Mesodermal cell (in vitro differentiated cells): Measurements from ENCODE around the gene WLS.
A peak's percentile ranks its signal among the peaks of the same experiment; 100 is the strongest.

Experiments
- H3K27ac ChIP-seq: 2 replicates; pipeline ENCODE4 v1.7.0; 2013; ENCODE audit warnings: mild to moderate bottlenecking, low read depth, low read length, moderate library complexity; ENCODE audit not compliant: severe bottlenecking
- H3K36me3 ChIP-seq: 2 replicates; pipeline ENCODE4 v1.7.1; 2013; ENCODE audit warnings: mild to moderate bottlenecking, low read length, moderate library complexity; ENCODE audit not compliant: control insufficient read depth, insufficient read depth
- H3K4me1 ChIP-seq: one replicate; pipeline ENCODE4 v1.7.1; 2013; ENCODE audit warnings: mild to moderate bottlenecking, low read length; ENCODE audit not compliant: insufficient read depth, control insufficient read depth, poor library complexity, severe bottlenecking
- H3K4me3 ChIP-seq: 2 replicates; pipeline ENCODE4 v1.7.0; 2013; ENCODE audit warnings: low read length, control low read depth, mild to moderate bottlenecking; ENCODE audit not compliant: insufficient read depth, poor library complexity, severe bottlenecking; ENCODE audit errors: extremely low read depth
- H3K9me3 ChIP-seq: 2 replicates; pipeline ENCODE4 v1.7.1; 2013; ENCODE audit warnings: mild to moderate bottlenecking, low read length, moderate library complexity; ENCODE audit not compliant: control insufficient read depth
- WGBS, 2 experiments: methylation state at CpG; one replicate each; pipeline ENCODE4 v1.1.5; 2013; ENCODE audit warnings: missing lambda C conversion rate in 2 of 2; ENCODE audit not compliant: insufficient coverage in 2 of 2; 5-methylcytosine and 5-hydroxymethylcytosine counted together

WLS gene

GRCh38 chr1:68151690-68152089 lies 80.6 kb downstream of the WLS start:
- H3K4me3 ChIP-seq, result no peak overlapping the region
- peaks cover 89% of the 10 kb centered on the region for H3K36me3 ChIP-seq
- WGBS, 2 experiments, result 61% methylated on average over 3 of the region's 3 CpGs
- H3K27ac ChIP-seq, result no peak overlapping the region
- H3K9me3 ChIP-seq, result no peaks in the 10 kb centered on the region
- no peaks in the 10 kb centered on the region for H3K4me1 ChIP-seq

GRCh38 chr1:68149907-68150306 lies 82.4 kb downstream of the WLS start:
- Histone ChIP-seq H3K9me3 (no peaks in the 10 kb centered on the region), H3K4me3 (no peak overlapping the region), H3K36me3 (peaks cover 88% of the 10 kb centered on the region), H3K27ac (no peak overlapping the region), H3K4me1 (no peaks in the 10 kb centered on the region)
- 94 to 100% methylated on average over 7 to 8 of the region's 8 CpGs for WGBS, 2 experiments

GRCh38 chr1:68149110-68149798 lies 83.1 kb downstream of the WLS start:
- Histone ChIP-seq H3K4me3 (no peak overlapping the region), H3K9me3 (no peaks in the 10 kb centered on the region), H3K27ac (no peak overlapping the region), H3K36me3 (peaks cover 93% of the 10 kb centered on the region), H3K4me1 (no peaks in the 10 kb centered on the region)
- WGBS, 2 experiments, result 97 to 100% methylated on average over 2 to 5 of the region's 5 CpGs

GRCh38 chr1:68148631-68149030 lies 83.7 kb downstream of the WLS start:
- peaks cover 91% of the 10 kb centered on the region for H3K36me3 ChIP-seq
- no peaks in the 10 kb centered on the region for H3K4me1 ChIP-seq
- no peaks in the 10 kb centered on the region for H3K9me3 ChIP-seq
- WGBS, 2 experiments, result 95 to 100% methylated on average over 5 to 8 of the region's 8 CpGs
- H3K27ac ChIP-seq, result no peak overlapping the region
- H3K4me3 ChIP-seq, result no peak overlapping the region

GRCh38 chr1:68147534-68148171 lies 84.7 kb downstream of the WLS start:
- Histone ChIP-seq H3K4me3 (no peak overlapping the region), H3K27ac (no peak overlapping the region), H3K36me3 (peaks cover 89% of the 10 kb centered on the region), H3K4me1 (no peaks in the 10 kb centered on the region), H3K9me3 (no peaks in the 10 kb centered on the region)
- 77 to 88% methylated on average over 1 to 4 of the region's 4 CpGs for WGBS, 2 experiments

- H3K36me3 ChIP-seq, result peaks cover 73% of the 10 kb centered on the region
- no peak overlapping the region for H3K4me3 ChIP-seq
- 94 to 97% methylated on average over 9 to 10 of the region's 10 CpGs for WGBS, 2 experiments
- no peaks in the 10 kb centered on the region for H3K9me3 ChIP-seq
- H3K4me1 ChIP-seq, result peaks cover 11% of the 10 kb centered on the region
- no peak overlapping the region for H3K27ac ChIP-seq
Observed at GRCh38 chr1:68145418-68146126, 86.8 kb downstream of the WLS start.

- H3K9me3 ChIP-seq, result no peaks in the 10 kb centered on the region
- H3K4me3 ChIP-seq, result no peak overlapping the region
- no peak overlapping the region for H3K27ac ChIP-seq
- H3K4me1 ChIP-seq, result peaks cover 11% of the 10 kb centered on the region
- WGBS, 2 experiments, result 96 to 100% methylated on average over 2 to 4 of the region's 4 CpGs
- H3K36me3 ChIP-seq, result peaks cover 70% of the 10 kb centered on the region
Observed at GRCh38 chr1:68144856-68145255, 87.5 kb downstream of the WLS start.

GRCh38 chr1:68143633-68144032 lies 88.7 kb downstream of the WLS start:
- peaks cover 11% of the 10 kb centered on the region for H3K4me1 ChIP-seq
- peaks cover 68% of the 10 kb centered on the region for H3K36me3 ChIP-seq
- WGBS, 2 experiments, result no CpG with 5 or more reads among the region's 2 CpGs
- H3K9me3 ChIP-seq, result no peaks in the 10 kb centered on the region
- no peak overlapping the region for H3K4me3 ChIP-seq
- H3K27ac ChIP-seq, result no peak overlapping the region

GRCh38 chr1:68142461-68142860 lies 89.9 kb downstream of the WLS start:
- H3K36me3 ChIP-seq, result peaks cover 68% of the 10 kb centered on the region
- 67% methylated on average over 1 of the region's 3 CpGs for WGBS, 2 experiments
- H3K4me1 ChIP-seq, result peaks cover 11% of the 10 kb centered on the region
- no peak overlapping the region for H3K4me3 ChIP-seq
- H3K27ac ChIP-seq, result peak overlapping the region; percentile 92
- H3K9me3 ChIP-seq, result no peaks in the 10 kb centered on the region

GRCh38 chr1:68142036-68142435 lies 90.3 kb downstream of the WLS start:
- Histone ChIP-seq H3K36me3 (peaks cover 71% of the 10 kb centered on the region), H3K4me3 (no peak overlapping the region), H3K9me3 (no peaks in the 10 kb centered on the region), H3K27ac (peak overlapping the region; percentile 92), H3K4me1 (peaks cover 11% of the 10 kb centered on the region)
- 81 to 92% methylated on average over 4 of the region's 5 CpGs for WGBS, 2 experiments
